Retinal pigment epithelial cell (primary cell): ENCODE data around the gene MAPKAPK2.

Experiments used
- DNase-seq: peaks from one replicate; pipeline ENCODE4 v3.0.0-alpha.2; 2010; ENCODE audit warnings: low read depth
- H3K4me3 ChIP-seq: 2 replicates; pipeline ENCODE4 v1.5.1; 2011; ENCODE audit warnings: mild to moderate bottlenecking, low read length, control low read depth, moderate library complexity
- TF ChIP-seq, protein P1 (sequence below): conservative IDR thresholded peaks from 2 replicates; pipeline ENCODE4 v1.5.1; 2011; ENCODE audit warnings: low read depth, low read length, control low read depth, inconsistent platforms

Gene MAPKAPK2

GRCh38 chr1:206719169-206719839 is 34.6 kb downstream of the MAPKAPK2 start:
- H3K4me3 ChIP-seq = no peak overlapping the region

DNA sequence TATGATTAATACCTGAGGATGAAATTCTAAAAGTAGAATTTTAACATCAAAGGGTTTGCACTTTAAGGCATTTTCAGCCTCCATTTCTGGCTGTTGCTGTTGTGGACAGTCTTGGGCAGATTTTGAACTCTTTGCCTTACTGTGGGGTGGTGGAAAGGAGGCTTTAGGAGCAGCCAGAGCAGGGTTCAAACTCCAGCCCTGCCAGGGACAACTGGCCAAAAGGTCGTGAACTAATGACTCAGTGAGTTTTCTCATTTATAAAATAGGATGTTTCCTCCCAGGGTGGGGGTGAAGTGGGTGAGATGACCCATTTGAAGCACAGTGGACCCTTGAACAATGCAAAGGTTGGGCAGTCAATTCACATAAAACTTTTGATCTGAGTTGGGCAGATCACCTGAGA is 36.7 kb downstream of the MAPKAPK2 start:
- DNase-seq = no peak
- TF ChIP-seq, protein P1, sequence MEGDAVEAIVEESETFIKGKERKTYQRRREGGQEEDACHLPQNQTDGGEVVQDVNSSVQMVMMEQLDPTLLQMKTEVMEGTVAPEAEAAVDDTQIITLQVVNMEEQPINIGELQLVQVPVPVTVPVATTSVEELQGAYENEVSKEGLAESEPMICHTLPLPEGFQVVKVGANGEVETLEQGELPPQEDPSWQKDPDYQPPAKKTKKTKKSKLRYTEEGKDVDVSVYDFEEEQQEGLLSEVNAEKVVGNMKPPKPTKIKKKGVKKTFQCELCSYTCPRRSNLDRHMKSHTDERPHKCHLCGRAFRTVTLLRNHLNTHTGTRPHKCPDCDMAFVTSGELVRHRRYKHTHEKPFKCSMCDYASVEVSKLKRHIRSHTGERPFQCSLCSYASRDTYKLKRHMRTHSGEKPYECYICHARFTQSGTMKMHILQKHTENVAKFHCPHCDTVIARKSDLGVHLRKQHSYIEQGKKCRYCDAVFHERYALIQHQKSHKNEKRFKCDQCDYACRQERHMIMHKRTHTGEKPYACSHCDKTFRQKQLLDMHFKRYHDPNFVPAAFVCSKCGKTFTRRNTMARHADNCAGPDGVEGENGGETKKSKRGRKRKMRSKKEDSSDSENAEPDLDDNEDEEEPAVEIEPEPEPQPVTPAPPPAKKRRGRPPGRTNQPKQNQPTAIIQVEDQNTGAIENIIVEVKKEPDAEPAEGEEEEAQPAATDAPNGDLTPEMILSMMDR = no peak
- no peak overlapping the region for H3K4me3 ChIP-seq

More at GRCh38 chr1:206719169-206719839, 34.6 kb downstream of the MAPKAPK2 start:
- no peak for DNase-seq
- TF ChIP-seq, protein P1 = no peak

DNA sequence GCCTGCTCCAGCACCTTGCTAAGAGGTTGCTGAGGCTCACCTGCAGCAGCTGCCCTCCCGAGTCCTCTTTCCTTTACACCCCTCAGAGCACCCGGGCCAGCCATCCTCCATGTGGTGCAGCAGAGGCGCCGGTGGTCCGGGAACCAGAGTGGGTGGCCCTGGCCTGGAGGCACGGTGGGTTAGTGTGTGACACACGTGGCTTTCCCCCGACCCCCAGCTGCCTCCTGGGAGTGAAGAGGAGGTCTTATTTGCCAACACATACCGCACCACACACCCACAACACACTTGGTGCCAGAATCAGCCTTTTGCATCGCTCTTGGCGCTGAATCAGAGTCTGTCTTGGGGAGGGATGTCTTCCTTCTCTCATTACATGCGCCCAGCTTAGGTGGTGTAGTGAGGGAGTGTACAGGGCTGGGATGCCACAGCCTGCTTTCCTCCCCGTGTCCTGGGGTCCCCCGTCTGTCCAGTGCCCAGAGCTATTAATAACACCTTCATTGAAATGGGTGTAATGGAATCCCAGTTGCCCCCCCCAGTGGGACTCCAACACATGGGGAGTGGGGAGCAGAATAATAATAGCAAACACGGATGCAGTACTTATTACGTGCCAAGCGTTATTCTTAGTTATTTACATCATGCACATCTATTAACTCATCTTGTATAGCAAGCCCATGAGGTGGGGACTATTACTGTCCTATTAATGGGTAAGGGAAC is 38.2 kb downstream of the MAPKAPK2 start:
- no peak overlapping the region for H3K4me3 ChIP-seq
- DNase-seq = no peak
- TF ChIP-seq, protein P1 = no peak

DNA sequence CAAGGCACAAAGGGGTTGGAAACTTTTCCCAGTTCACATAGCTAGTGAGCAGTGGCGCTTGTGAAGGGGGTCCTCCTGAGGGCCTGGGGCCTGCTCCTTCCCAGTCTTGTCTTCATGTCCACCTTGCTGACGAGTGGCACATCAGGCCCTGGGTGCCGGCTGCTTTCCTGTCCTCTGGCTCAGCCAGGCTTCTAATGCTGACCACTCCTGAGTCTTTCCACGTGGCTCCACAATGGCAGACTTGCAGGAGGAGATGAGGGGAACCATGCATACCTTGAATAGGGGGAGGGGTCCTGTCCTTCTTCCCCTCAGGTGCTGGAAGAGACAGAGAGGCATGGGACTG is 38.7 kb downstream of the MAPKAPK2 start:
- TF ChIP-seq, protein P1 = no peak
- DNase-seq = no peak
- no peak overlapping the region for H3K4me3 ChIP-seq

DNA sequence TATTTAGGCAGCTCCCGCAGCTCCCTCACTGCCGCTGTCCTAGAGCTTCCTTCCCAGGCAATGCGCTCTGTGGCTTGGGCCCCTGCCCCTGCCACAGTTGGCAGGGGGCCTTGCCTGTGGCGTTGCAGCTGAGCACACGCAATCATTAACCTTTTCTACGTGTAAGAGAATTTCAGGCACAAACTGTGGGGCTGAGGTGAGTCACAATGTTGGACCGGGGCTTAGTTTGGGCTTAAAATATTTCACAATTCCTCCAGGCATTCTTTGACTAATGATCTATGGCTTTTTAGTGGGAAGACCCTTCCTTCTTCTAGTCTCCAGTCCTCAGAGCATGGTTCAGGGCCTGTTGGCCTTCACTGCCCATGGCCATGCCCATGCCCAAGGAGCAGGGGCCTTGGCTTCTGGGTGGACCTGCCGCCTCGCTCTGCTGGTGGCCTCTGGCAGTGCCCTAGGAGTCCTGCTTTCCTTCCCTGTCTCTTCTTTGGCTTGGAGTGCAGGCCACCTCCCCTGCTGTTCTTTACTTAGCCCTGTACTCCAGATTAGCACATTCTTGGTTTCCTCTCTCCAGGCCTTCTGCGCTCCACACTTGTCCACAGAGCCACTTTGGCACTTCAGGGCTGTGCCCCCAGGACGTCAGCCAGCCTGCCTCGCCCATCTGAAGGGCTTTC is 39.2 kb downstream of the MAPKAPK2 start:
- TF ChIP-seq, protein P1 = no peak
- no peak overlapping the region for H3K4me3 ChIP-seq
- peak; percentile 80 for DNase-seq

- DNase-seq = no peak
- no peak overlapping the region for H3K4me3 ChIP-seq
- TF ChIP-seq, protein P1 = peak; percentile 82
Measured at GRCh38 chr1:206725109-206725963, 40.6 kb downstream of the MAPKAPK2 start.
